Stimulated activated CD8-positive, alpha-beta memory T cell treated with anti-CD3 and anti-CD28 coated beads, Interleukin-15, amount 100 ng/mL, for 24 hours (primary cell): ENCODE results near the gene TIMM13.

Experiments used
- DNase-seq: peaks from one replicate; pipeline ENCODE4 v3.0.0-alpha.2; 2020; ENCODE audit warnings: low read depth

Gene TIMM13

GRCh38 chr19:2454962-2455850 lies 27.8 kb upstream of the TIMM13 start:
- DNase-seq: no peak

GRCh38 chr19:2454199-2454961 lies 27.0 kb upstream of the TIMM13 start:
- no peak for DNase-seq

GRCh38 chr19:2453431-2454025 lies 26.1 kb upstream of the TIMM13 start:
- DNase-seq: no peak

GRCh38 chr19:2451741-2452140 lies 24.4 kb upstream of the TIMM13 start:
- no peak for DNase-seq

- no peak for DNase-seq
These were observed 23.8 kb upstream of the TIMM13 start for GRCh38 chr19:2451138-2451537.

GRCh38 chr19:2449019-2449418 lies 21.6 kb upstream of the TIMM13 start:
- no peak for DNase-seq

- no peak for DNase-seq
These were observed 19.0 kb upstream of the TIMM13 start for GRCh38 chr19:2446381-2446780.

GRCh38 chr19:2444251-2445002 lies 17.0 kb upstream of the TIMM13 start:
- no peak for DNase-seq

- DNase-seq: no peak
These were observed 16.4 kb upstream of the TIMM13 start for GRCh38 chr19:2443785-2444182.

- DNase-seq: no peak
These were observed 15.9 kb upstream of the TIMM13 start for GRCh38 chr19:2443116-2443784.

GRCh38 chr19:2441096-2441752 lies 13.8 kb upstream of the TIMM13 start:
- DNase-seq: no peak

GRCh38 chr19:2440515-2440914 lies 13.1 kb upstream of the TIMM13 start:
- no peak for DNase-seq

- no peak for DNase-seq
These were observed 10.8 kb upstream of the TIMM13 start for GRCh38 chr19:2438178-2438577.

- DNase-seq: no peak
These were observed 9.5 kb upstream of the TIMM13 start for GRCh38 chr19:2436926-2437325.

- no peak for DNase-seq
These were observed 9.0 kb upstream of the TIMM13 start for GRCh38 chr19:2436384-2436783.

- DNase-seq: no peak
These were observed 7.4 kb upstream of the TIMM13 start for GRCh38 chr19:2434721-2435265.

GRCh38 chr19:2434267-2434666 lies 6.9 kb upstream of the TIMM13 start:
- DNase-seq: no peak

- DNase-seq: no peak
These were observed 6.5 kb upstream of the TIMM13 start for GRCh38 chr19:2433854-2434253.

GRCh38 chr19:2432131-2432848 lies 4.9 kb upstream of the TIMM13 start:
- DNase-seq: no peak
